OCI-LY7 (cell line): ENCODE measurements around the gene KRTAP10-10. TPM values are rescaled to one million over a fixed set of nuclear protein-coding genes. Genes with fewer than 3 reads are reported as not detected.

Experiments
- BruUV-seq: library from RNA; stranded (reverse); fragments of 400-500 nt; replicated peaks from 2 replicates; lab custom pipeline; 2021; lab: Mats Ljungman, UMichigan
- CTCF ChIA-PET: fragments of 300-600 bp; sonication (Branson Sonifier 250); formaldehyde crosslinking; loops from one replicate; lab custom pipeline; 2022; ENCODE audit warnings: antibody characterized with exemption; ENCODE audit not compliant: unreplicated experiment; lab: Charles Lee
- POLR2A ChIA-PET: fragments of 300-600 bp; sonication (Branson Sonifier 250); formaldehyde crosslinking; loops from one replicate; lab custom pipeline; 2022; ENCODE audit warnings: antibody characterized with exemption; lab: Charles Lee
- DNase-seq: peaks from one replicate; pipeline ENCODE4 v3.0.0-alpha.2; 2015; ENCODE audit warnings: low spot score
- H2AFZ ChIP-seq: fragments of 200-600 bp; sonication (generic), shearing (Covaris generic); 2 replicates; pipeline ENCODE4 v1.6.1; 2014; ENCODE audit warnings: mild to moderate bottlenecking, antibody characterized with exemption, low read length, moderate library complexity
- H3K27ac ChIP-seq: fragments of 200-600 bp; sonication (generic); 2 replicates; pipeline ENCODE4 v1.5.1; 2014; ENCODE audit warnings: mixed run types, low read depth, mild to moderate bottlenecking, moderate library complexity, low read length, inconsistent platforms; ENCODE audit not compliant: poor library complexity, severe bottlenecking
- H3K36me3 ChIP-seq: fragments of 200-600 bp; sonication (generic); 2 replicates; pipeline ENCODE4 v1.6.1; 2014; ENCODE audit warnings: mild to moderate bottlenecking, antibody characterized with exemption, low read length, moderate library complexity, mixed read lengths; ENCODE audit not compliant: insufficient read depth
- H3K4me1 ChIP-seq: fragments of 200-600 bp; sonication (generic); 2 replicates; pipeline ENCODE4 v1.5.1; 2014; ENCODE audit warnings: mild to moderate bottlenecking, low read length; ENCODE audit not compliant: insufficient read depth, poor library complexity, severe bottlenecking
- H3K4me2 ChIP-seq: fragments of 200-600 bp; sonication (generic); 2 replicates; pipeline ENCODE4 v1.6.1; 2014; ENCODE audit warnings: mild to moderate bottlenecking, low read length
- H3K4me3 ChIP-seq: fragments of 200-600 bp; sonication (generic); 2 replicates; pipeline ENCODE4 v1.5.1; 2014; ENCODE audit warnings: mild to moderate bottlenecking, low read depth, low read length; ENCODE audit not compliant: poor library complexity, severe bottlenecking
- H3K79me2 ChIP-seq: fragments of 200-600 bp; sonication (generic); 2 replicates; pipeline ENCODE4 v1.6.1; 2016; ENCODE audit warnings: low read depth, mild to moderate bottlenecking, low read length, moderate library complexity, mixed read lengths; ENCODE audit not compliant: insufficient read depth
- H3K9me2 ChIP-seq: fragments of 200-600 bp; sonication (generic); 2 replicates; pipeline ENCODE4 v1.6.1; 2016; ENCODE audit warnings: mild to moderate bottlenecking, low read length, mixed read lengths; ENCODE audit not compliant: insufficient read depth
- H3K9me3 ChIP-seq: fragments of 200-600 bp; sonication (generic); 2 replicates; pipeline ENCODE4 v1.6.1; 2014; ENCODE audit warnings: mild to moderate bottlenecking, mixed run types, low read length, mixed read lengths
- H4K20me1 ChIP-seq: fragments of 200-600 bp; sonication (generic); 2 replicates; pipeline ENCODE4 v1.6.1; 2014; ENCODE audit warnings: mild to moderate bottlenecking, antibody characterized with exemption, low read length, moderate library complexity, mixed read lengths; ENCODE audit not compliant: insufficient read depth
- CTCF ChIP-seq: fragments of 200-600 bp; sonication (generic); conservative IDR thresholded peaks from 2 replicates; pipeline ENCODE4 v1.5.1; 2014; ENCODE audit warnings: mild to moderate bottlenecking, antibody characterized with exemption, low read length, moderate library complexity, mixed read lengths
- EZH2phosphoT487 ChIP-seq: fragments of 200-600 bp; sonication (generic); IDR thresholded peaks from 2 replicates; pipeline ENCODE4 v1.6.1; 2018; ENCODE audit warnings: low read depth, borderline replicate concordance, mild to moderate bottlenecking, mixed run types, antibody characterized with exemption, low read length, moderate library complexity, mixed read lengths
- intact Hi-C: fragments of 100-400 bp; cut with micrococcal nuclease; formaldehyde crosslinking; loops from one replicate; pipeline ENCODE4 v1.10.0; 2022; ENCODE audit not compliant: unreplicated experiment
- total RNA-seq, 2 experiments: library from RNA; depleted of rRNA in 1 of 2; stranded (reverse); fragments of >200 nt in 1 of 2; shearing (Covaris generic) in 1 of 2; gene quantifications; 2 replicates each; pipeline ENCODE4 v1.2.3, GENCODE V29; 2014 to 2022

Gene KRTAP10-10
- total RNA-seq, 2 experiments from 2014 or later, result not detected

GRCh38 chr21:44592446-44593311, 44.5 kb upstream of the KRTAP10-10 start, which contains the start of gene KRTAP10-6:
Gene KRTAP10-6, minus strand, starts transcription at chr21:44592505. Its CDS starts 21 bp downstream, at chr21:44592484.
- Histone ChIP-seq H3K36me3 (no peaks in the 10 kb centered on the region), H3K4me3 (no peak within 1 kb of the TSS), H3K4me1 (no peaks in the 10 kb centered on the region), H3K9me3 (no peaks in the 10 kb centered on the region), H3K27ac (no peak within 1 kb of the TSS), H3K79me2 (no peaks in the 10 kb centered on the region), H3K4me2 (no peak within 1 kb of the TSS), H2AFZ (no peak within 1 kb of the TSS), H3K9me2 (no peaks in the 10 kb centered on the region), H4K20me1 (no peaks in the 10 kb centered on the region)
- no TSS peak for BruUV-seq
- intact Hi-C loops, result no loop called here
- no peak for DNase-seq
- ChIA-PET POLR2A (no interaction called here), CTCF (interaction anchor here (0.6 kb wide), 1 partner anchor 87 kb away, joined by 3 read pairs; no protein-coding TSS in a partner anchor)
- TF ChIP-seq CTCF (no peak), EZH2phosphoT487 (no peak)

GRCh38 chr21:44593598-44594405, 43.4 kb upstream of the KRTAP10-10 start:
- H3K27ac ChIP-seq, result no peak overlapping the region
- no TSS peak for BruUV-seq
- ChIA-PET CTCF (no interaction called here), POLR2A (no interaction called here)
- no peak overlapping the region for H2AFZ ChIP-seq
- intact Hi-C loops, result no loop called here
- H4K20me1 ChIP-seq, result no peaks in the 10 kb centered on the region
- no peaks in the 10 kb centered on the region for H3K9me2 ChIP-seq
- H3K4me2 ChIP-seq, result no peak overlapping the region
- TF ChIP-seq CTCF, result no peak
- TF ChIP-seq EZH2phosphoT487, result no peak
- H3K9me3 ChIP-seq, result no peaks in the 10 kb centered on the region
- no peak for DNase-seq
- H3K79me2 ChIP-seq, result no peaks in the 10 kb centered on the region
- no peaks in the 10 kb centered on the region for H3K4me1 ChIP-seq
- no peaks in the 10 kb centered on the region for H3K36me3 ChIP-seq
- H3K4me3 ChIP-seq, result no peak overlapping the region
